GM19240 (cell line): ENCODE measurements around the gene HMGB2.

Source experiments
- DNase-seq: peaks from one replicate; pipeline ENCODE4 v3.0.0; 2011; ENCODE audit warnings: low spot score; ENCODE audit not compliant: insufficient read length

HMGB2 gene

GRCh38 chr4:173288698-173289352, 45.3 kb downstream of the HMGB2 start:
- no peak for DNase-seq

- DNase-seq = no peak
These were observed 45.9 kb downstream of the HMGB2 start for GRCh38 chr4:173288296-173288695.

- DNase-seq = no peak
These were observed 46.7 kb downstream of the HMGB2 start for GRCh38 chr4:173287486-173287885.

DNA sequence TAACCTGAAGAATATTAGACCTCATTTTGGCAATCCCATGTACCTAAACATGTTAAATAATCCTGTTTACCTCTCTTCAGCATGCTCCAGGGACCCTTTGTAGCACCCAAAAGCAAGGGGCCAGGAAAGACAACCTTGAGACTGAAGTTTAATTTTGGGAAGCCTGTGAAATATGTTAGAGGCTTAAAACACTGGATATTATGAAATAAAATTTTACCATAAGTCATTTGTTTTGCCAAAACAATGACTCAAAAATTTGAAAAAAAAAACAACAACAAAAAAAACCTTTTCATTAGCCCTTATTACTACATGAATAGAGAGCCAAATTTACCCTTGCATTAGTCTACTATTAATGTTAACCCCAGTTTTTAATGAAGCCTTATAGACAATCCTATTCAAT, 49.7 kb downstream of the HMGB2 start:
- no peak for DNase-seq

- no peak for DNase-seq
These were observed 51.5 kb downstream of the HMGB2 start for GRCh38 chr4:173282626-173283025.

DNA sequence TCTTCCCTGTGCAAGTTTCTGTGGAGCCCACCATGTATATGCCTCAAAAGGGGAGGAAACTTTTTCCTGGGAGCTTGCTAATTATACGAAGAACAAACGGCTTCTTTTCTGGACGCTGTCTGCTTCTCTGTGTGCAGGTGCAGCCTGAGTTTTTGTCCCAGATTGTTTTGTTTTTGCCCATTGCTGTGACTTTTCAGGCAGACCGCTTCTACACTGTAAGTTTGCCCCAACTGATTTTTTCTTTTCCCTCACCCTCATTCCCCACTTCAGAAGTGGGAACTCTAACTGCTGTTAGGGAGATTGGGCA, 51.9 kb downstream of the HMGB2 start:
- no peak for DNase-seq

DNA sequence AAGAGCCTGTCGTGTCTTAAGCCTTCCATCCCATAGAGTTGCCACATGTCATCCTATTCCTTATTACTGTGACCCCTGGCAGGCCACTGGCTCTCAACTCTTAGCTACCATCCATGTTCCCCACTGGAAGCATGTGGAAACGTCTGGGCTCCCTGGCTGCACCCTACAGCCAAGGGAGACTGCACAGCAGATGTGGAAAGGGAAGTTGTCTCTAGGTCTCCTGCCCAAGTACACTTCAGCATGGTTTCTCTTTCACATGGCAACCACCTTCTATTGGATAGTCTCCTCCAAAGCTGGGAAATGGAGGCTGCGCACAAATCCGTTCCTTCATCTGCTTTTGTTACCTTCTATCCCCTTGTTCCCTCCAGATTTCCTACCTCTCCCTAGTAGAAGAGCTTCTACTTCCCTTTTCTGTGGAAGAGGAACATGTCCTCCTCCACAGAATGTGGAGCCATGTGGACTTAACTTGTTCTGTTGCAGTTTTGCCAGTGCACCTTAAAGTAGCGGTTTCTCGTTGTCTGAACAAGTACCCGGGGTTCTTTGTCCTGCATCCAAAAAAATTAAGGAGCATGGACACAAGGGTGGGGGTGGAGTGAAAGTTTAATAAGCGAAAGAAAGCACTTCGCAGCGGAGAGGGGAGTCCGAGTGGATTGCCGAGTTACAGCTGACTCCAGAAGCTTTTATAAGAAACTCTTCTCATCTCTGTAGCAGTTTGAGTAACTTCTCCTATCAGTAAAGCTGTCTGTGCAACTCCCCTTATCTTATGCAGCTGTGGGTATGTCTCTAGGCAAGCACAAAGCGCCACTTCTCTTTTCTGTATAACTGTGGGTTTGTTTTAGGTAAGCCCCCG, 52.5 kb downstream of the HMGB2 start:
- no peak for DNase-seq
